K562 (cell line): Measurements from ENCODE around the gene KLHL15. TPM values are rescaled to one million over a fixed set of nuclear protein-coding genes. Genes with fewer than 3 reads are reported as not detected.

Source experiments
- BACH1 ChIP-seq: fragments of 200-800 bp; sonication (Bioruptor generic); IDR thresholded peaks from 2 replicates; pipeline ENCODE4 v1.6.1; 2016; ENCODE audit warnings: missing genetic modification characterization, missing compliant biosample characterization
- BRD4 ChIP-seq: fragments of 200-600 bp; sonication (generic); IDR thresholded peaks from 2 replicates; pipeline ENCODE4 v1.6.1; 2017; ENCODE audit warnings: inconsistent platforms
- FOXJ2 ChIP-seq: fragments of 200-800 bp; sonication (Bioruptor generic); IDR thresholded peaks from 2 replicates; pipeline ENCODE4 v1.6.1; 2016; ENCODE audit warnings: missing genetic modification characterization, missing compliant biosample characterization
- MEF2A ChIP-seq: IDR thresholded peaks from 2 replicates; pipeline ENCODE4 v1.6.1; 2011; ENCODE audit warnings: low read depth, mild to moderate bottlenecking, low read length, moderate library complexity; ENCODE audit not compliant: control insufficient read depth
- MYC ChIP-seq, 2 experiments: fragments of 250-450 bp in 1 of 2; sonication (Bioruptor Pico) in 1 of 2; IDR thresholded peaks; 2 replicates each; pipeline versions ENCODE4 v1.5.1 to v1.6.1; 2012 to 2021; ENCODE audit warnings: low read depth in 2 of 2, borderline replicate concordance in 1 of 2, improper control_type of control experiment in 1 of 2, low read length in 1 of 2, mild to moderate bottlenecking in 1 of 2, moderate library complexity in 1 of 2
- SMAD3 ChIP-seq: fragments of 450-650 bp; formaldehyde crosslinking; conservative IDR thresholded peaks from 2 replicates; pipeline ENCODE4 v1.4.0; 2020; ENCODE audit warnings: mild to moderate bottlenecking
- ZNF175 ChIP-seq: fragments of 200-800 bp; sonication (Bioruptor generic); IDR thresholded peaks from 2 replicates; pipeline ENCODE4 v1.6.1; 2016; ENCODE audit warnings: low read depth, mild to moderate bottlenecking, missing genetic modification characterization, missing compliant biosample characterization
- ZNF384 ChIP-seq: IDR thresholded peaks from 2 replicates; pipeline ENCODE4 v1.6.1; 2012; ENCODE audit warnings: low read depth, low read length, improper control_type of control experiment
- ZNF584 ChIP-seq: fragments of 200-800 bp; sonication (Bioruptor generic); IDR thresholded peaks from 2 replicates; pipeline ENCODE4 v1.6.1; 2016; ENCODE audit warnings: low read depth, mild to moderate bottlenecking, missing genetic modification characterization, missing compliant biosample characterization
- ZNF589 ChIP-seq: fragments of 200-800 bp; sonication (Bioruptor generic); IDR thresholded peaks from 2 replicates; pipeline ENCODE4 v1.6.1; 2016; ENCODE audit warnings: low read depth, missing genetic modification characterization, missing compliant biosample characterization
- polyA plus RNA-seq, 8 experiments: library from polyadenylated mRNA; depleted of rRNA in 4 of 8; stranded (reverse) in 5 of 8; unstranded in 3 of 8; fragments of >200 nt; fragmentation: Nextera tagmentation in 2 of 8; fragmentation: Illumina TruSeq in 1 of 8; extraction: Ambion mirVana in 2 of 8; extraction: Trizol in 1 of 8; gene quantifications; 2 replicates each; pipeline versions ENCODE4 v1.2.1 to v1.2.3, GENCODE V29; 2011 to 2014; ENCODE audit warnings: inconsistent platforms in 1 of 8, missing spikeins in 1 of 8
- total RNA-seq, 7 experiments: library from RNA; depleted of rRNA in 6 of 7; stranded (reverse); fragments of >200 nt in 6 of 7; fragmentation: Illumina TruSeq in 2 of 7; extraction: Trizol in 2 of 7; gene quantifications; 2 replicates each; pipeline versions ENCODE4 v1.2.1 to v1.2.3, GENCODE V29; 2011 to 2021; ENCODE audit warnings: low replicate concordance in 1 of 7
- TF ChIP-seq, protein P1 (sequence below), 2 experiments: IDR thresholded peaks; 2 replicates each; pipeline ENCODE4 v1.6.1; 2012; ENCODE audit warnings: improper control_type of control experiment in 2 of 2, low read depth in 2 of 2, low read length in 2 of 2, borderline replicate concordance in 1 of 2

Gene KLHL15
- total and polyA plus RNA-seq, 9 of the 15 experiments (the other 6 are each of a cell fraction or from before 2014, with no cell fraction given), result 3.0 to 12.4 (median 7.6) TPM

DNA sequence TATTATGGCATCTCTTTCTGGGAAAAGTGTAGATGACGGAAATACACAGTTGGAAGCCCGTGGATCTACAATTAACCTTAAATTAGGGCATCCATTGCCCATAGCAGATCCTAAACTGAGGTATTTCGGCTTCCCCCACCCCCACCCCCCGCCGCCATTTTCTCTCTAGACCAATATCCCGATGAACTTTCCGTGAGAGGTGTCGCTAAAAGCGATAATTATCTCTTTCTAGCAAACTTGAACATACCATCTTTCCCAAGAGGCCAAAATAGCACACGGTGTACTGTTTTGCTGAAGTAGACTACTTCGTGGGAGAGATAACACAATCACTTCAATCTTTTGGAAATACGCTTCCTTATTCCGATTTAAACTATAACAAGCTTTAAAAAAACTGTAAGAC is 554 bp downstream of the KLHL15 start (continued):
- TF ChIP-seq, protein P1, sequence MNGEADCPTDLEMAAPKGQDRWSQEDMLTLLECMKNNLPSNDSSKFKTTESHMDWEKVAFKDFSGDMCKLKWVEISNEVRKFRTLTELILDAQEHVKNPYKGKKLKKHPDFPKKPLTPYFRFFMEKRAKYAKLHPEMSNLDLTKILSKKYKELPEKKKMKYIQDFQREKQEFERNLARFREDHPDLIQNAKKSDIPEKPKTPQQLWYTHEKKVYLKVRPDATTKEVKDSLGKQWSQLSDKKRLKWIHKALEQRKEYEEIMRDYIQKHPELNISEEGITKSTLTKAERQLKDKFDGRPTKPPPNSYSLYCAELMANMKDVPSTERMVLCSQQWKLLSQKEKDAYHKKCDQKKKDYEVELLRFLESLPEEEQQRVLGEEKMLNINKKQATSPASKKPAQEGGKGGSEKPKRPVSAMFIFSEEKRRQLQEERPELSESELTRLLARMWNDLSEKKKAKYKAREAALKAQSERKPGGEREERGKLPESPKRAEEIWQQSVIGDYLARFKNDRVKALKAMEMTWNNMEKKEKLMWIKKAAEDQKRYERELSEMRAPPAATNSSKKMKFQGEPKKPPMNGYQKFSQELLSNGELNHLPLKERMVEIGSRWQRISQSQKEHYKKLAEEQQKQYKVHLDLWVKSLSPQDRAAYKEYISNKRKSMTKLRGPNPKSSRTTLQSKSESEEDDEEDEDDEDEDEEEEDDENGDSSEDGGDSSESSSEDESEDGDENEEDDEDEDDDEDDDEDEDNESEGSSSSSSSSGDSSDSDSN (IDR thresholded peaks at IDR 0.05; ENCODE audit: borderline replicate concordance in 1 of 2, low read depth in 2 of 2, low read length in 2 of 2), result no peak
- TF ChIP-seq ZNF384, result no peak
- peak; percentile 39 for TF ChIP-seq FOXJ2 (tag)
- TF ChIP-seq ZNF584 (CRISPR knock-in tag), result peak; percentile 90
- peak; percentile 21; the same call in 1 of the 2 replicates for TF ChIP-seq ZNF589 (CRISPR knock-in tag)
- 0 out of 2 replicates have a peak, but pooled peaks have one; percentile 16 for TF ChIP-seq BACH1
- no peak for TF ChIP-seq ZNF175
- 0 out of 2 replicates have a peak, but pooled peaks have one; percentile 14 for TF ChIP-seq MEF2A
- no peak for TF ChIP-seq SMAD3
- TF ChIP-seq MYC (IDR thresholded peaks at IDR 0.05; ENCODE audit: low read depth, low read length), result 0 out of 2 replicates have a peak, but pooled peaks have one; percentile 3
- TF ChIP-seq MYC (CRISPR knock-in tag; IDR thresholded peaks at IDR 0.05; ENCODE audit: borderline replicate concordance, low read depth), result no peak
- TF ChIP-seq BRD4, result no peak
- TF ChIP-seq, all 486 proteins: peak for 9
